ENCODE measurements around the gene NHLRC2. TPM values are rescaled to one million over a fixed set of nuclear protein-coding genes. Genes with fewer than 3 reads are reported as not detected.
A peak's percentile ranks its signal among the peaks of the same experiment; 100 is the strongest.

NHLRC2 gene
- total RNA-seq, 1 donor from 2014 or later: 30.1 TPM

- no peak overlapping the region for H3K4me3 ChIP-seq (ENCODE audit: low read depth, low read length)
- DNase-seq (ENCODE audit: low read depth): no peak
- no peak for TF ChIP-seq CTCF (conservative IDR thresholded peaks at IDR 0.05; ENCODE audit: low read depth, low read length)
These were observed 36.3 kb downstream of the NHLRC2 start for GRCh38 chr10:113890769-113891168.

GRCh38 chr10:113891476-113891875, 37.0 kb downstream of the NHLRC2 start:
- no peak overlapping the region for H3K4me3 ChIP-seq (ENCODE audit: low read depth, low read length)
- DNase-seq (ENCODE audit: low read depth): no peak
- TF ChIP-seq CTCF (conservative IDR thresholded peaks at IDR 0.05; ENCODE audit: low read depth, low read length): peak; percentile 6

DNA sequence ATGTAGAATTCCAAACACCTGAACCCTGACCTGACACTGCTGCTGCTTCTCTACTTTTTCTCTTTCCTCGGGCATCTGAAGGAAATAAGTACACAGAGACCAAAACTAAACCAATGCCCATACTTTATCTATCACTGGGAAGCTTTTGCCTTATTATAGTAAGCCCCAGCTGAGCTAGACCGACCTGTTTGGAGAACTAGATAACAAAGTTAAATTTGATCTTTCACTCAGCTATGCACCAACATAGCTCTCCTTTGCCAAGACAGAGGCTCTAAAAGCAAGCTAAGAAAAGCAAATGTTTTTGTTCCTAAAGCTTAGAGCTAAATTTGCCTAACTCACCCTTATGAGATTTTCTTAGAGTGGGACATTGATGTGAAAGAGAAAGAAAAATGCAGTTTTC, 39.1 kb downstream of the NHLRC2 start:
- no peak for DNase-seq (ENCODE audit: low read depth)
- no peak for TF ChIP-seq CTCF (conservative IDR thresholded peaks at IDR 0.05; ENCODE audit: low read depth, low read length)
- no peak overlapping the region for H3K4me3 ChIP-seq (ENCODE audit: low read depth, low read length)

GRCh38 chr10:113894581-113894980, 40.1 kb downstream of the NHLRC2 start:
- DNase-seq (ENCODE audit: low read depth): no peak
- TF ChIP-seq CTCF (conservative IDR thresholded peaks at IDR 0.05; ENCODE audit: low read depth, low read length): no peak
- H3K4me3 ChIP-seq (ENCODE audit: low read depth, low read length): no peak overlapping the region

DNA sequence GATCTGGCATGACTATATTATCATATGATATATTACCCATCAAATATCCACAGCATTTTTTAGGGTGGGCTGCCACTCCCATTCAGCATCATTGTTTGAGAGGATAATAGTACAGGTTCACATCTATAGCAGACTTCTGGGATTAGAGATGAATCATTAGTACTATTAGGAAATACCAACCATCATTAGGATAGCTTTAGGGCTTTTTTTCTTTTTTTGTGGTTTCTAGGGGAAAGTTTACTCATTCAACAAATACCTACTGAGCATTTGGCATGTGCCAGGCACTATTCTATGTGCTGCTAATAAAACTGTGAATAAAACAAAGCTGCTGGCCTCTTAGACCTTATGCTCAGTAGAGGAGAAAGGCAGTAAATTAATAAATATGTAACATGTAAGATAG, 40.6 kb downstream of the NHLRC2 start:
- no peak overlapping the region for H3K4me3 ChIP-seq (ENCODE audit: low read depth, low read length)
- TF ChIP-seq CTCF (conservative IDR thresholded peaks at IDR 0.05; ENCODE audit: low read depth, low read length): no peak
- peak; percentile 10 for DNase-seq (ENCODE audit: low read depth)

- DNase-seq (ENCODE audit: low read depth): no peak
- no peak overlapping the region for H3K4me3 ChIP-seq (ENCODE audit: low read depth, low read length)
- TF ChIP-seq CTCF (conservative IDR thresholded peaks at IDR 0.05; ENCODE audit: low read depth, low read length): no peak
These were observed 43.5 kb downstream of the NHLRC2 start for GRCh38 chr10:113897693-113898618.
